GM18505 (cell line): Measurements from ENCODE around the gene ZNF580.

Source experiments
- ATAC-seq: cut with Tn5 transposase; IDR thresholded peaks from one replicate; pipeline ENCODE4 v1.9.1; 2021; ENCODE audit not compliant: unreplicated experiment
- POLR2A ChIP-seq: IDR thresholded peaks from 4 replicates; pipeline ENCODE4 v1.6.1; 2011; ENCODE audit warnings: borderline replicate concordance; ENCODE audit not compliant: insufficient read depth, insufficient read length; ENCODE audit errors: extremely low read depth

The ZNF580 gene

DNA sequence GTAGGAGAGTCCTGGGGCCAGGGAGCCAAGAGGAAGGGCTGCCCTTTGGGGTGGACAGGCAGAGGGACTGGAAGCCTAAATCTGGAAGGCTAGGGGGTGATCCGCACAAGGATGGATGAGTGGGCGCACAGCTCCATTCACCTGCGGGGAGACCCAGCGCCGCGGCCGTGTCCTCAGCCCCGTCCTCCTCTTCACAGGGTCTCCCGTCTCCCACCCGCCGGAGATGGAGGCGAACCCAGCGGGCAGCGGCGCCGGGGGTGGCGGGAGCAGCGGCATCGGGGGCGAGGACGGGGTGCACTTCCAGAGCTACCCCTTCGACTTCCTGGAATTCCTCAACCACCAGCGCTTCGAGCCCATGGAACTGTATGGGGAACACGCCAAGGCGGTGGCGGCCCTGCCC is 27.4 kb upstream of the ZNF580 start:
- no peak for ATAC-seq
- no peak for TF ChIP-seq POLR2A

DNA sequence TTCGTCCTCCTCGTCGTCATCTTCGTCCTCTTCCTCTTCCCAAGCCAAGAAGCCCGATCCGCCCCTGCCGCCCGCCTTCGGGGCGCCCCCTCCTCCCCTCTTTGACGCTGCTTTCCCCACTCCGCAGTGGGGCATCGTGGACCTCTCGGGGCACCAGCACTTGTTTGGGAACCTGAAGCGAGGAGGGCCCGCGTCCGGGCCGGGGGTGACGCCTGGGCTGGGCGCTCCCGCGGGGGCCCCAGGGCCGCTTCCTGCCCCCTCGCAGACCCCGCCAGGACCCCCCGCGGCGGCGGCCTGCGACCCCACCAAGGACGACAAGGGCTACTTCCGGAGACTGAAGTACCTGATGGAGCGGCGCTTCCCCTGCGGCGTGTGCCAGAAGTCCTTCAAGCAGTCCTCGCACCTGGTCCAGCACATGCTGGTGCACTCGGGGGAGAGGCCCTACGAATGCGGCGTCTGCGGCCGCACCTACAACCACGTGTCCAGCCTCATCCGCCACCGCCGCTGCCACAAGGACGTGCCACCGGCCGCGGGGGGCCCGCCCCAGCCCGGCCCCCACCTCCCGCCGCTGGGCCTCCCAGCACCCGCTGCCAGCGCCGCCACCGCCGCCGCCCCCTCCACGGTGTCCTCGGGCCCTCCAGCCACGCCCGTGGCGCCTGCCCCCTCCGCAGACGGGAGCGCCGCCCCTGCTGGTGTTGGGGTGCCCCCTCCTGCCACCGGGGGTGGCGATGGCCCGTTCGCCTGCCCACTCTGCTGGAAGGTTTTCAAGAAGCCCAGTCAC is 26.7 kb upstream of the ZNF580 start:
- no peak for ATAC-seq
- no peak for TF ChIP-seq POLR2A

DNA sequence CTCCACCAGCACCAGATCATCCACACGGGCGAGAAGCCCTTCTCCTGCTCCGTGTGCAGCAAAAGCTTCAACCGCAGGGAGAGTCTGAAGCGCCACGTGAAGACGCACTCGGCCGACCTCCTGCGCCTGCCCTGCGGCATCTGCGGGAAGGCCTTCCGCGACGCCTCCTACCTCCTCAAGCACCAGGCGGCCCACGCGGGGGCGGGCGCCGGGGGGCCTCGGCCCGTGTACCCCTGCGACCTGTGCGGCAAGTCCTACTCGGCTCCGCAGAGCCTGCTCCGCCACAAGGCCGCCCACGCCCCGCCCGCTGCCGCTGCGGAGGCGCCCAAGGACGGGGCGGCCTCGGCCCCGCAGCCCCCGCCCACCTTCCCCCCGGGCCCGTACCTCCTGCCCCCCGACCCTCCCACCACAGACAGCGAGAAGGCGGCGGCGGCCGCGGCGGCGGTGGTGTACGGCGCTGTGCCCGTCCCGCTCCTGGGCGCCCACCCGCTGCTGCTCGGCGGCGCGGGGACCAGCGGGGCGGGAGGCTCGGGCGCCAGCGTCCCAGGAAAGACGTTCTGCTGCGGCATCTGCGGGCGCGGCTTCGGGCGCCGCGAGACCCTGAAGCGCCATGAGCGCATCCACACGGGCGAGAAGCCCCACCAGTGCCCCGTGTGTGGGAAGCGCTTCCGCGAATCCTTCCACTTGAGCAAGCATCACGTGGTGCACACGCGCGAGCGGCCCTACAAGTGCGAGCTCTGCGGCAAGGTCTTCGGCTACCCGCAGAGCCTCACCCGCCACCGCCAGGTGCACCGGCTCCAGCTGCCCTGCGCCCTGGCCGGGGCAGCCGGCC is 25.9 kb upstream of the ZNF580 start:
- no peak for TF ChIP-seq POLR2A
- no peak for ATAC-seq

DNA sequence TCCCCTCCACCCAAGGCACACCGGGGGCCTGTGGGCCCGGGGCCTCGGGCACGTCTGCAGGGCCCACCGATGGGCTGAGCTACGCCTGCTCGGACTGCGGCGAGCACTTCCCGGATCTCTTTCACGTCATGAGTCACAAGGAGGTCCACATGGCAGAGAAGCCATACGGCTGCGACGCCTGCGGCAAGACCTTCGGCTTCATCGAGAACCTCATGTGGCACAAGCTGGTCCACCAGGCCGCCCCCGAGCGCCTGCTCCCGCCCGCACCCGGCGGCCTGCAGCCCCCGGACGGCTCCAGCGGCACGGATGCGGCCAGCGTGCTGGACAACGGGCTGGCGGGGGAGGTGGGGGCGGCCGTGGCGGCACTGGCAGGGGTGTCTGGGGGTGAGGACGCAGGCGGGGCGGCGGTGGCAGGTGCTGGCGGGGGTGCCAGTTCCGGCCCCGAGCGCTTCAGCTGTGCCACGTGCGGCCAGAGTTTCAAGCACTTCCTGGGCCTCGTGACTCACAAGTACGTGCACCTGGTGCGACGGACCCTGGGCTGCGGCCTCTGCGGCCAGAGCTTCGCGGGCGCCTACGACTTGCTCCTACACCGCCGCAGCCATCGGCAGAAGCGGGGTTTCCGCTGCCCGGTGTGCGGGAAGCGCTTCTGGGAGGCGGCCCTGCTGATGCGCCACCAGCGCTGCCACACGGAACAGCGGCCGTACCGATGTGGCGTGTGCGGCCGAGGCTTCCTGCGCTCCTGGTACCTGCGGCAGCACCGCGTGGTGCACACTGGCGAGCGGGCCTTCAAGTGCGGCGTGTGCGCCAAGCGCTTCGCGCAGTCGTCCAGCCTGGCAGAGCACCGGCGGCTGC is 25.0 kb upstream of the ZNF580 start:
- no peak for ATAC-seq
- no peak for TF ChIP-seq POLR2A

DNA sequence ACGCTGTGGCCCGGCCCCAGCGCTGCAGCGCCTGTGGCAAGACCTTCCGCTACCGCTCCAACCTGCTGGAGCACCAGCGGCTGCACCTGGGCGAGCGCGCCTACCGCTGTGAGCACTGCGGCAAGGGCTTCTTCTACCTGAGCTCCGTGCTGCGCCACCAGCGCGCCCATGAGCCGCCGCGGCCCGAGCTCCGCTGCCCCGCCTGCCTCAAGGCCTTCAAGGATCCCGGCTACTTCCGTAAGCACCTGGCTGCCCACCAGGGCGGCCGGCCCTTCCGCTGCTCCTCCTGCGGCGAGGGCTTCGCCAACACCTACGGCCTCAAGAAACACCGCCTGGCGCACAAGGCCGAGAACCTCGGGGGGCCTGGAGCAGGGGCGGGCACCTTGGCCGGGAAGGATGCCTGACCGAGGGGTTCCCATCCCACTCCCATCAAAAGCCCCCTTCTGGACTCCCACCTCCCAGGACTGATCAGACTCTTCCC is 24.4 kb upstream of the ZNF580 start:
- no peak for ATAC-seq
- no peak for TF ChIP-seq POLR2A

DNA sequence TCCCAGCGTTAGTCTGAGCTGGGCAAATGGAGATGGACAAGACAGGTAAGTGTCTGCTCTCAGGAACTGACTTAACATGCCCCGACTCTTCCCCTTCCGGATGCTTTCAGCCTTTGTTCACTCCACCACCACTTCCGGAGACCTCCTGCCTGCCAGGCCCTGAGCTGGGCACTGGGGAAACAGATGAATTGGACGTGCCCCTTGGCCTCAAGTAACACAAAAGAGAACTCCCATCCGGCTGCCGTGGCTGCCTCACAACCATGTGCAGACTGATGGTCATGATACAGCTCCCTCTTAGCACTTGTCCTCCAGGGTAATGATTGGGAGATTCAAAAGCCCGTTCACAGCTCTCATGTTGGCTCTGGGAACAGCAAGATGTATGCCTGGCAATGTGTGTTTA is 23.4 kb upstream of the ZNF580 start:
- TF ChIP-seq POLR2A, result no peak
- no peak for ATAC-seq

DNA sequence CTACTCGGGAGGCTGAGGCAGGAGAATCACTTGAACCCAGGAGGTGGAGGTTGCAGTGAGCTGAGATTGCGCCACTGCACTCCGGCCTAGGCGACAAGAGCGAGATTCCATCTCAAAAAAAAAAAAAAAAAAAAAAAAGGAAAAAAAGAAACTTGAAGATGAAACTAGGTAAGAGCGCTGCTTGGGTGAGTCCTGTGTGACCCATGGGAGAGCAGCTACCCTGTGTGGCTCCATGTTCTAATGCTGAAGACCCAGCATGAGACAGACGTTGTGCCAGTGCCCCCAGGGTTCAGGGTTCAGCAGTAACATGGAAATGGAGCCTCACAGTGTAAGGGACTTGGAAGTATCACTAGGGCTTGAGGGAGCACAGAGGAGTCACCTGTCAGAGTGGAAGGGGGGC is 22.4 kb upstream of the ZNF580 start:
- no peak for TF ChIP-seq POLR2A
- no peak for ATAC-seq

DNA sequence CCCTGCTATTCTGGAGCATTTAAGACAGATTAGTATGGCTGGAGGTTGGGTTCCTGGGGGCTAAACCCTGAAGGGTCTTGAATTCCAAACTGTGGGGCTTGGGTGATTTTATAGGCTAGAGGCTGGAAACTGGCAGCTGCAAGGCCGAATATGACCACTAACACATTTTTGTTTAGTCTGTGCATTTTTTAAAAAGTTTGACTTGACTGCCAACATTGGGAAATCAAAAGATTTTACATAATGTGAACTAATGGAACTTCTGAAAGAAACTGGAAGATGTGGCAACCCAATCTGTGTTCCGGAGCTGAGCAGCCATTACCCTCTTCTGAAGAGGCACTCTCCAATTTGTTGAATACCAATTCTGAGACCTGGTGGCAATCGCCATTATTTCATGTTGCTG is 21.5 kb upstream of the ZNF580 start:
- TF ChIP-seq POLR2A, result no peak
- ATAC-seq, result no peak

DNA sequence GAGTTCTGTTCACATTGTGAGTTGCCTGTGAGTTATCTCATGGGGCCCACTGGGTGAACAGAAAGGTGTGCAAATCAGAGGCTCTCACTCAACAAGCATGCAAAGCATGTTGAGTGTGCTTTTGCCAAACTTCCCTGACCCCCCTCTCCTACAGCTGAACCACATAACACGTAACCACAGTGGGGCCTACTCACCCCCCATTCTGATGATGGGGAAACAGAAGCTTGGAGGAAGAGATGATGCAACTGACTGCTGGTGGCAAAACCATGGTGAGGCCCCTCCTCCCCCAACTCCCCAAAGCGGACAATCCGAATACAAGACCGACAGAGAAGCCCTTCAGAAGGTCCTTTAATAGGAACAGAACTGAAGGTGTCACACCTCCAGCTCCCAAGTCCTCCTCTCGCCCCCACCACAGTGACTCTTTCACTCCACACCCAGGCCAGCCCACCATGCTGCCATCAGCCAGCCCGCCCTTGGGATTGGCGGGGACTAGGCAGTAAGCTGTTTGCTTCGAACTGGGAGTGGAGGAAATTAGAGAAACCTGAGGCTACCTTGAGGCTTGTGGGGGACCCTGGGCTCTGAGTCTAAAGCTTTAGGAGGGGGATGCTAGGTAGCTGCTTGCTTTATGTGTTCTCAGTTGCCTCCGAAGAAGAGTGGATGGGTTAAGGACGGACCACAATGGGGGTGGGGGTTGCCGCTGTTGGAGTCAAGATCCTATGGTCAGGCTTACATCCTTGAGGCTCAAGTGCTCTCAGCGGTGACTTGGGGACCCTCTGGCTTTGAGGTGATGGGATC is 20.2 kb upstream of the ZNF580 start:
- ATAC-seq, result no peak
- no peak for TF ChIP-seq POLR2A

DNA sequence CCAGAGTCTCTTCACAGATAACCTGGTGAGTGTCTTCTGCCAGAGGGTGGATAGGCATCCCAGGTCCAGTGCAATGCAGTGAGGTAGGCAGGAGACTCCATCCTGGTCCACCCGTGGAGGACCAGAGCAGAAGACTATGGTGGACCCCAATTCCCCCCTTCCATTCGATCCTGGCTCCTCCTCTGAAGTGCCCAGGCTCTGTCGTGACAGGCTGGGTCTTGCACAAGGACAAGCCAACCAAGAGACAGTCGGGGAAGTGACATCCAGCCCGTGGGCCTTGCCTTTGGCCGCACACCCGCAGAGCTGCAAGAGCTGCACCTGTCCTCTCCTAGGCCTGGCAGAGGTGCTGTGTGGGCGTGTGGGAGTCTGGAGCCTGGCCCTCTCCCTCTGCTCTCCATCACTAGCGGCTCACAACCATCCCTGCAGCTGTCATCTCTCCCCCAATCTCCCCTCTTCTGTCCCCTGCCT is 19.6 kb upstream of the ZNF580 start:
- no peak for ATAC-seq
- TF ChIP-seq POLR2A, result no peak

DNA sequence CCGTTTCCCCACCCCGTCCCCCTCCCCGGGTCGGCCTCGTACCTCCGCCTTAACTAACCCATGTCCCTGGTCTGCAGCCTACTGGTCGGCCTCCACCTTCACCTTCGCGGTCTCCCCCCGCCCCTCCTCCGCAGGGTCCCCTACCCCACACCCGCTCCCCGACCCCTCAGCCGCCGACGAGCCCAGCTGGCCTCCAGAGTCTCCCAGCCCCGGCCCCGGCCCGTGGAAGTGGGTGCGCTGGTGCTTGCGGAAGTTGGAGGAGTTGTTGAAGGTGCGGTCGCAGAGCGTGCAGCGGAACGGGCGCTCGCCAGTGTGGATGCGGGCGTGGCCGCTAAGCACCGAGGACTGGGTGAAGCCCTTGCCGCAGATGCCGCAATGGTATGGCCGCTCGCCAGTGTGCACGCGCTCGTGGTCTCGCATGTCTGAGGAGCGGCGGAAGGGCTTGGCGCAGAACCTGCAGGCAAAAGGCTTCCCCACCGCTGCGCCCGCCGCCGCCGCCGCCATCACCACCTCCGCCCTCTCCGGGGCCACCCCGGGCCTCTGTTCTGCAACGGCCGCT is 19.1 kb upstream of the ZNF580 start:
- ATAC-seq, result no peak
- TF ChIP-seq POLR2A, result no peak

DNA sequence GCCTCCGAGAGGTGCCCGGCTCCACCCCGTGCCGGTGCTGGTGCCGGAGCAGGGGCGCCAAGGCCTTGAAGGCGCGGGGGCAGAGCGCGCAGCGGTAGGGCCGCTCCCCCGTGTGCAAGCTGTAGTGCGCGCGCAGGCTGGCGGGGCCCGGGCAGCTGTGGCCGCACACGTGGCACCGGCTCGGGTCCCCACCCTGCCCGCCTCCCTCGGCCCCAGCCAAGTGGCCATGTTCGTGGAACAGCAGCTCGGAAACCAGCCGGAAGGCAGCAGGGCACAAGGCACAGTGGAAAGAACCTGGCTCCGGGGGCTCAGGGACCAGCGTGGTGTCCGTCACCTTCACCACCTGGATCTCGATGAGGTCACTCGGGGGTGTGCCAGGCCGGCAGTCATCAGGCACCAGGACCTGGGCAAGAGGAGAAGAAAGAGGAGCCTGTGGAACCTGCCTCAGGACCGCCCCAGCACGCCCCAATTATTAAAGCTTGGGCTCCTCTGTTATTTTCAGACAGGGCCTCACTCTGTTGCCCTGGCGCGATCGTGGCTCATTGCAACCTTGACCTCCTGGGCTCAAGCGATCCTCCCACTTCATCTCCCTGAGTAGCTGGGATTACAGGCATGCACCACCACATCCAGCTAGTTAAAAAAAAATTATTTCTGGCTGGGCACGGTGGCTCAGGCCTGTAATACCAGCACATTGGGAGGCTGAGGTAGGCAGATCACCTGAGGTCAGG is 18.4 kb upstream of the ZNF580 start:
- TF ChIP-seq POLR2A, result no peak
- no peak for ATAC-seq

DNA sequence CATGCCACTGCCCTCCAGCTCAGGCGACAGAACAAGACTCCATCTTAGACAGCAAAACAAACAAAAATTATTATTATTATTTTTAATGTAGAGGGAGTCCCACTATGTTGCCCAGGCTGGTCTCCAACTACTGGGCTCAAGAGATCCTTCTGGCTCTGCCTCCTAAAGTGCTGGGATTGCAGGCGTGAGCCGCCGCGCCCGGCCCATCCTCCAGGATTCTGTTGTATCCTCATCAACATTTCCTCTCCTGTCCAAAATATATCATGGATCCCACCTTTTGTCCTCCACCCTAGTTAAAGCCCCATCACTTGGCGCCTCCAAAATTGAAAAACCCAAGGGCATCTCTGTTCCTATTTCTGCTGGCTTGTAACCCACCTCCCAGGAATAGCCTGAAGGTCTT is 17.7 kb upstream of the ZNF580 start:
- no peak for TF ChIP-seq POLR2A

More for the DNA sequence above, 17.7 kb upstream of the ZNF580 start:
- ATAC-seq, result no peak
